ENCODE results near the gene MRGPRX1. TPM values are rescaled to one million over a fixed set of nuclear protein-coding genes. Genes with fewer than 3 reads are reported as not detected.

MRGPRX1 gene
- total RNA-seq: not detected

GRCh38 chr11:18939314-18939713 is at the start of gene MRGPRX1:
Gene MRGPRX1, minus strand, starts transcription at chr11:18939414. Its CDS starts 4,630 bp downstream, at chr11:18934784.
- H3K27me3 ChIP-seq (ENCODE audit: control insufficient read depth in 3 of 3, insufficient read depth in 3 of 3, low read length in 3 of 3): no peaks in the 10 kb centered on the region
- H3K9ac ChIP-seq (ENCODE audit: low read depth in 1 of 3, low read length in 3 of 3): no peak within 1 kb of the TSS
- no peaks in the 10 kb centered on the region for H3K4me1 ChIP-seq (ENCODE audit: control insufficient read depth in 3 of 3, insufficient read depth in 3 of 3, low read length in 3 of 3)
- H3K9me3 ChIP-seq (ENCODE audit: control insufficient read depth in 3 of 3, low read length in 3 of 3): no peaks in the 10 kb centered on the region
- no peak within 1 kb of the TSS for H3K27ac ChIP-seq (ENCODE audit: low read depth, low read length)
- H3K36me3 ChIP-seq (ENCODE audit: control insufficient read depth in 3 of 3, insufficient read depth in 3 of 3, low read length in 3 of 3): no peaks in the 10 kb centered on the region
- H3K4me3 ChIP-seq (ENCODE audit: low read length in 3 of 3): no peak within 1 kb of the TSS

DNA sequence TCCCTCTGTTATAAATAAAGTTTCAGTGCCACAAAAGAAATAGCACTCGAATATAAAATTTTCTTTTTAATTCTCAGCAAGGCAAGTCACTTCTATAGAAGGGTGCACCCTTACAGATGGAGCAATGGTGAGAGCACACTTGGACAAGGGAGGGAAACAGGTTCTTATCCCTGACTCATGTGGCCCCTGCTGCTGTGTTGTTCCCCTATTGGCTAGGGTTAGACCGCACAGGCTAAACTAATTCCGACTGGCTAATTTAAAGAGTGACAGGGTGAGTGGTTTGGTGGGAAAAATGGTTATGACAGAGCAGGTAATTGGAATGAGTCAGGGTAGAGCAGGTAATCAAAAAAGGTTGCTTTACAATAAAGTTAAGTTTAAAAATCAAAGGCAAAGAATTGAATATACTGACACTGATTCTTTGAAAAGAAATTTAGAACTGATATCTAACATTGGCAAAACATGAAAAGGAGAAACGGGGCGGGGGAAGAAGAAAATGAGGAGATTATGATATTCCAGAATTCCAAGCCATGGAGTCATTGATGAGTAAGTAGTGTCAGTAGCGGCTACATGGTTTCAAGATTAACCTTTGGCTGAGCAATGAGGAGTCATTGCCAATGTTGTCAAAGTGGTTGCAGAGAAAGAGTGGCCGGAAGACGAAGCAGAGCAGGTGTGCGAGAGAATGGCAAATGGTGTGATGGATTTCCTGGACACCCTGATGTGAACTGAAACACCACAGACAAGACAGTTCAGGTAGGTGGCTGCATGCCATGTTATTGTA is 48.4 kb upstream of the MRGPRX1 start:
- Histone ChIP-seq H3K9ac (ENCODE audit: low read depth in 1 of 3, low read length in 3 of 3) (no peak overlapping the region), H3K36me3 (ENCODE audit: control insufficient read depth in 3 of 3, insufficient read depth in 3 of 3, low read length in 3 of 3) (no peaks in the 10 kb centered on the region), H3K27me3 (ENCODE audit: control insufficient read depth in 3 of 3, insufficient read depth in 3 of 3, low read length in 3 of 3) (no peaks in the 10 kb centered on the region), H3K9me3 (ENCODE audit: control insufficient read depth in 3 of 3, low read length in 3 of 3) (no peaks in the 10 kb centered on the region), H3K4me3 (ENCODE audit: low read length in 3 of 3) (no peak overlapping the region), H3K4me1 (ENCODE audit: control insufficient read depth in 3 of 3, insufficient read depth in 3 of 3, low read length in 3 of 3) (no peaks in the 10 kb centered on the region), H3K27ac (ENCODE audit: low read depth, low read length) (no peak overlapping the region)

- Histone ChIP-seq H3K36me3 (ENCODE audit: control insufficient read depth in 3 of 3, insufficient read depth in 3 of 3, low read length in 3 of 3) (no peaks in the 10 kb centered on the region), H3K4me1 (ENCODE audit: control insufficient read depth in 3 of 3, insufficient read depth in 3 of 3, low read length in 3 of 3) (no peaks in the 10 kb centered on the region), H3K27me3 (ENCODE audit: control insufficient read depth in 3 of 3, insufficient read depth in 3 of 3, low read length in 3 of 3) (no peaks in the 10 kb centered on the region), H3K4me3 (ENCODE audit: low read length in 3 of 3) (no peak overlapping the region), H3K9me3 (ENCODE audit: control insufficient read depth in 3 of 3, low read length in 3 of 3) (no peaks in the 10 kb centered on the region), H3K27ac (ENCODE audit: low read depth, low read length) (no peak overlapping the region), H3K9ac (ENCODE audit: low read depth in 1 of 3, low read length in 3 of 3) (no peak overlapping the region)
Measured at GRCh38 chr11:18986744-18987143, 47.5 kb upstream of the MRGPRX1 start.

DNA sequence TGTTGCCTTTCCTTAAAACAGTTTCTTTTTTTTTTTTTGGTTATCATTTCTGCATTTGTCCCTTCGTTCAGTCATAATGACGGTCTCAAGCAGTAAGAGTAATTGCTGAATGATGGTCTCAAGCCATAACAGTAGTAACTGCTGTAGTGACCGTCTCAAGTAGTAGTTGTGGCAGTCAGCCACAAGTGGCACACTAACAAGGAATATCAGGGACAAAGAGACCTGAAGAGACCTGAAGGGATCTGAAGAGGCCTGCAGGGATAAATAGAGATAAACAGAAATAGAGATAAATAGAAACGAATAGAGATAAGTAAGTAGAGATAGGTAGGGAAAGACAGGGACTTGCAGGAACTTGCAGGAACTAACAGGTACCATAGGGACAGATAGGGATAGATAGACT is 42.7 kb upstream of the MRGPRX1 start:
- Histone ChIP-seq H3K9me3 (ENCODE audit: control insufficient read depth in 3 of 3, low read length in 3 of 3) (peaks cover 0 to 3% (median 0%) of the 10 kb centered on the region in 3 donors), H3K9ac (ENCODE audit: low read depth in 1 of 3, low read length in 3 of 3) (no peak overlapping the region), H3K36me3 (ENCODE audit: control insufficient read depth in 3 of 3, insufficient read depth in 3 of 3, low read length in 3 of 3) (no peaks in the 10 kb centered on the region), H3K27me3 (ENCODE audit: control insufficient read depth in 3 of 3, insufficient read depth in 3 of 3, low read length in 3 of 3) (no peaks in the 10 kb centered on the region), H3K4me3 (ENCODE audit: low read length in 3 of 3) (no peak overlapping the region), H3K27ac (ENCODE audit: low read depth, low read length) (no peak overlapping the region), H3K4me1 (ENCODE audit: control insufficient read depth in 3 of 3, insufficient read depth in 3 of 3, low read length in 3 of 3) (no peaks in the 10 kb centered on the region)

- no peak overlapping the region for H3K9ac ChIP-seq (ENCODE audit: low read depth in 1 of 3, low read length in 3 of 3)
- H3K9me3 ChIP-seq (ENCODE audit: control insufficient read depth in 3 of 3, low read length in 3 of 3): peaks cover 0 to 3% (median 0%) of the 10 kb centered on the region in 3 donors
- H3K4me3 ChIP-seq (ENCODE audit: low read length in 3 of 3): no peak overlapping the region
- H3K36me3 ChIP-seq (ENCODE audit: control insufficient read depth in 3 of 3, insufficient read depth in 3 of 3, low read length in 3 of 3): no peaks in the 10 kb centered on the region
- H3K27me3 ChIP-seq (ENCODE audit: control insufficient read depth in 3 of 3, insufficient read depth in 3 of 3, low read length in 3 of 3): no peaks in the 10 kb centered on the region
- H3K4me1 ChIP-seq (ENCODE audit: control insufficient read depth in 3 of 3, insufficient read depth in 3 of 3, low read length in 3 of 3): no peaks in the 10 kb centered on the region
- H3K27ac ChIP-seq (ENCODE audit: low read depth, low read length): no peak overlapping the region
Measured at GRCh38 chr11:18974192-18974591, 35.0 kb upstream of the MRGPRX1 start.

DNA sequence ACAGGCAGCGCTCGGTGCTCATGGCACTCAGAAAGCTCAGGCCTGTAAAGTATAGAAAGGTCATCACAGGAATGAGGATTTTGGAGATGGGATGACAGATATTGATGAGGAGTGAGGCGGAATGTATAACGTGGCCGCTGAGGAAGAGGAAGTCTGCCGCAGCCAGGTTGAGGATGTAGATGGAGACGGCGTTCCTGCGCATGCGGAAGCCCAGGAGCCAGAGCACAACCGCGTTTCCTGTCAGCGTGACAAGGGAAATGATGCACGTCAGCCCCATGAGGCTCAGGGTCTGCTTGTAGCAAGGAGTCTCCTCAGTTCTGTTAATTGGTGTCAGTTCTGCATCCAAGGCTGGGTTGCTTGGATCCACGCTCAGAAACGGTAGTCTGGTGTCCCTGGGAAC is 33.1 kb upstream of the MRGPRX1 start:
- Histone ChIP-seq H3K27ac (ENCODE audit: low read depth, low read length) (no peak overlapping the region), H3K9me3 (ENCODE audit: control insufficient read depth in 3 of 3, low read length in 3 of 3) (no peaks in the 10 kb centered on the region), H3K27me3 (ENCODE audit: control insufficient read depth in 3 of 3, insufficient read depth in 3 of 3, low read length in 3 of 3) (no peaks in the 10 kb centered on the region), H3K4me1 (ENCODE audit: control insufficient read depth in 3 of 3, insufficient read depth in 3 of 3, low read length in 3 of 3) (no peaks in the 10 kb centered on the region), H3K4me3 (ENCODE audit: low read length in 3 of 3) (no peak overlapping the region), H3K36me3 (ENCODE audit: control insufficient read depth in 3 of 3, insufficient read depth in 3 of 3, low read length in 3 of 3) (no peaks in the 10 kb centered on the region), H3K9ac (ENCODE audit: low read depth in 1 of 3, low read length in 3 of 3) (no peak overlapping the region)

DNA sequence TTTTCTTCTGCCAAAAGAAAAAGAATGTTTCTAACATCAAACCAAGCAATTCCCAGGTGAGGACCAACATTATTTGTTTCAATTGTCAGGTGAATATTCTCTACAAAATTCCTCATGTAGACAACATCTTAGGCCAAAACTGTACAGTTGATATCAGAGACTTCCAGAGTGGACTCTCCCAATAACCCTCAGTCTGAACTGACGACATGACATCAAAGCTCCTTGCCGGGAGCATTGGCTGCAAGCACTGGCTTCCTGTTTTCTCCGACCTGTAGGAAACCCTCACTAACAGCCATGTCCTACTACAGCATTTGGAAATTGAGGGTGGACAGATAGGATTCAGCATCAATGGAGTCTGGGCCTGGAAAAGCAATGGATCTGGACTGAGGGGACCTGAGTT is 30.5 kb upstream of the MRGPRX1 start:
- no peaks in the 10 kb centered on the region for H3K36me3 ChIP-seq (ENCODE audit: control insufficient read depth in 3 of 3, insufficient read depth in 3 of 3, low read length in 3 of 3)
- H3K9ac ChIP-seq (ENCODE audit: low read depth in 1 of 3, low read length in 3 of 3): no peak overlapping the region
- no peaks in the 10 kb centered on the region for H3K27me3 ChIP-seq (ENCODE audit: control insufficient read depth in 3 of 3, insufficient read depth in 3 of 3, low read length in 3 of 3)
- H3K27ac ChIP-seq (ENCODE audit: low read depth, low read length): no peak overlapping the region
- no peaks in the 10 kb centered on the region for H3K9me3 ChIP-seq (ENCODE audit: control insufficient read depth in 3 of 3, low read length in 3 of 3)
- H3K4me1 ChIP-seq (ENCODE audit: control insufficient read depth in 3 of 3, insufficient read depth in 3 of 3, low read length in 3 of 3): no peaks in the 10 kb centered on the region
- H3K4me3 ChIP-seq (ENCODE audit: low read length in 3 of 3): no peak overlapping the region

GRCh38 chr11:18958221-18958910 is 19.2 kb upstream of the MRGPRX1 start:
- H3K27ac ChIP-seq (ENCODE audit: low read depth, low read length): no peak overlapping the region
- no peak overlapping the region for H3K4me3 ChIP-seq (ENCODE audit: low read length in 3 of 3)

GRCh38 chr11:18956630-18957029 is 17.4 kb upstream of the MRGPRX1 start:
- no peak overlapping the region for H3K27ac ChIP-seq (ENCODE audit: low read depth, low read length)

More at GRCh38 chr11:18958221-18958910, 19.2 kb upstream of the MRGPRX1 start:
- Histone ChIP-seq H3K27me3 (ENCODE audit: control insufficient read depth in 3 of 3, insufficient read depth in 3 of 3, low read length in 3 of 3) (no peaks in the 10 kb centered on the region), H3K9me3 (ENCODE audit: control insufficient read depth in 3 of 3, low read length in 3 of 3) (no peaks in the 10 kb centered on the region), H3K36me3 (ENCODE audit: control insufficient read depth in 3 of 3, insufficient read depth in 3 of 3, low read length in 3 of 3) (no peaks in the 10 kb centered on the region), H3K4me1 (ENCODE audit: control insufficient read depth in 3 of 3, insufficient read depth in 3 of 3, low read length in 3 of 3) (no peaks in the 10 kb centered on the region), H3K9ac (ENCODE audit: low read depth in 1 of 3, low read length in 3 of 3) (no peak overlapping the region)

DNA sequence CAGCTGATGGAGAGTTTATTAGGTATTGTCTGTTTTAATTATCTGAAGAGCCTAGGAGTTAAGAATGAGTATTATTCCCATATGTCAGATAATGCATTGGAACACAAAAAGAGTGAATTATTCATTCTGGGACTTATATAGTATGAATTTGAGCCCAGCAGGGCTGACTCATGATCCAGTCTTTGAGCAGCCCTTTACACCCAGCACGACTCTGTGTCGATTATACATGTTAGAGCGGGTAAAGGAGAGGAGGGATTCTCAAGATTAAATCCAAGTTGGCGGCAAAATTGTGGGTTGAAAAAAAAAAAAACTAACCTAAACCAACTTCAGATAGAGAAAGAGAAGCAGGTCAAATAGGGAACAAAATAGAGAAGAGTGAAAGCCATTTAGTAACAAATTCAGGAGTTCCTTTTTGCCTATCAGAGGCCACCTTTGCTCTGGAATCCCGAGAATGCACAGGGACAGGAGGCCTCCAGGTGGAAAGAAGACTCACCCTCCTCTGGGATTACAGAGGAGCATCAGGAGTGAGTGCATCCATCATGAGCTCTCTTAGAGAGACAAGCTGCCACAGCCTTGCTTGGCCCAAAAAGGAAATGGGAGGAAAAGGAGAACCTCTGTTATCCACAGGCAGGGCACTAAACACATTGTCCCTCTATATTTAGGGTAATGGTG is 3.1 kb downstream of the MRGPRX1 start:
- H3K4me3 ChIP-seq (ENCODE audit: low read length in 3 of 3): no peak overlapping the region
- H3K9me3 ChIP-seq (ENCODE audit: control insufficient read depth in 3 of 3, low read length in 3 of 3): no peaks in the 10 kb centered on the region
- no peaks in the 10 kb centered on the region for H3K4me1 ChIP-seq (ENCODE audit: control insufficient read depth in 3 of 3, insufficient read depth in 3 of 3, low read length in 3 of 3)
- H3K36me3 ChIP-seq (ENCODE audit: control insufficient read depth in 3 of 3, insufficient read depth in 3 of 3, low read length in 3 of 3): no peaks in the 10 kb centered on the region
- no peak overlapping the region for H3K27ac ChIP-seq (ENCODE audit: low read depth, low read length)
- no peak overlapping the region for H3K9ac ChIP-seq (ENCODE audit: low read depth in 1 of 3, low read length in 3 of 3)
- peaks cover 0 to 3% (median 0%) of the 10 kb centered on the region in 3 donors for H3K27me3 ChIP-seq (ENCODE audit: control insufficient read depth in 3 of 3, insufficient read depth in 3 of 3, low read length in 3 of 3)

More at GRCh38 chr11:18956630-18957029, 17.4 kb upstream of the MRGPRX1 start:
- Histone ChIP-seq H3K9ac (ENCODE audit: low read depth in 1 of 3, low read length in 3 of 3) (no peak overlapping the region), H3K36me3 (ENCODE audit: control insufficient read depth in 3 of 3, insufficient read depth in 3 of 3, low read length in 3 of 3) (no peaks in the 10 kb centered on the region), H3K4me1 (ENCODE audit: control insufficient read depth in 3 of 3, insufficient read depth in 3 of 3, low read length in 3 of 3) (no peaks in the 10 kb centered on the region), H3K4me3 (ENCODE audit: low read length in 3 of 3) (no peak overlapping the region), H3K27me3 (ENCODE audit: control insufficient read depth in 3 of 3, insufficient read depth in 3 of 3, low read length in 3 of 3) (no peaks in the 10 kb centered on the region), H3K9me3 (ENCODE audit: control insufficient read depth in 3 of 3, low read length in 3 of 3) (no peaks in the 10 kb centered on the region)

Measured in skeletal muscle tissue (tissue), 4 donors.